Activated naive CD4-positive, alpha-beta T cell treated with Interleukin-2 at 50 U/mL for 16 hours (primary cell): ENCODE results near the gene FLOT1.
"Not testable (repeated sequence)": the region's sequence is repeated elsewhere in the genome, so short reads cannot be mapped to it uniquely, and the experiment has no call there.

Experiments used
- DNase-seq: peaks from one replicate; pipeline ENCODE4 v3.0.0-alpha.2; 2020

The FLOT1 gene

DNA sequence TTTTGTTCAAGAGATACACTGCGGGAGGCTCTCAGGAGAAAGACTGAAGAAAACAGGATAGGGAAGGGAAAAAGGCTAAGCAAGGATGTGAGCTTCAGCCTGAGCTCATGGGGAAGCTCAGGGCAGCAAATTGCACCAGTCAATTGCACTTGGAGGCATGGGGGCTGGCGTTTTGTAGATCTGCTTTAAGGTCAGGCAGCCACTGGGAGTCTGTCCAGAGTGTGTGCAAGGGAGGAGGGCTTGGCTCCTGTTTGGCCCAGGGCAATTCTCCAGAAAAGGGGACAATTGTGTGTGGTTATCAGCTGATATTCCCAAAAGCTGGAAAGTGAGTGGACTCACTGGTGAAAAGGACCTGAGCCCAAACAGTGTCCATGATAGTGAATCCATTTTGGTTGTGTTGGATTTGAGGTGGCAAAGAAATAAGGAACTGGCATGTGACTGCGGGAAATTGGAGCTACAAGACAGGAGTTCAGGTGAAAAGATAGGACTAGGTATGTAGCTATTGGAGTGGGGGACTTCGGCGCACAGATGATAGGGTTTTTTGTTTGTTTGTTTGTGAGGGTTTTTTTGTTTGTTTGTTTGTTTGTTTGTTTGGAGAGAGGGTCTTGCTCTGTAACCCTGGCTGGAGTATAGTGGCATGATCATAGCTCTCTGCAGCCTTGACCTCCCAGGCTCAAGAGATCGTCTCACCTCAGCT, 24.1 kb upstream of the FLOT1 start:
- DNase-seq = no peak

DNA sequence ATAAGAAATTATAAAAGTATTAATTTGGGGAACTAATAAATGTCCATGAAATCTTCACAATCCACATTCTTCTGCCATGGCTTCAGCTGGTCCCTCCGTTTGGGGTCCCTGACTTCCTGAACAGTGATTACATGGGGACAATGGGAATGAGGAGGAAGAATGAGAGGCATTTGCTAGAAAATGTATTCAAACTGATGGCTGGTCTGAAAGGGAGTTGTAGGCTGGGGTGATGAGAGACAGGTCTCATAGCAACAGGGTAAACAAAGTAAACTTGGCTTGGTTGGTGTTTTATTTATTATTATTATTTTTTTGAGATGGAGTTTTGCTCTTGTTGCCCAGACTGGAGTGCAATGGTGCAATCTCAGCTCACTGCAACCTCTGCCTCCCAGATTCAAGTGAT, 23.0 kb upstream of the FLOT1 start:
- not testable (repeated sequence) for DNase-seq

DNA sequence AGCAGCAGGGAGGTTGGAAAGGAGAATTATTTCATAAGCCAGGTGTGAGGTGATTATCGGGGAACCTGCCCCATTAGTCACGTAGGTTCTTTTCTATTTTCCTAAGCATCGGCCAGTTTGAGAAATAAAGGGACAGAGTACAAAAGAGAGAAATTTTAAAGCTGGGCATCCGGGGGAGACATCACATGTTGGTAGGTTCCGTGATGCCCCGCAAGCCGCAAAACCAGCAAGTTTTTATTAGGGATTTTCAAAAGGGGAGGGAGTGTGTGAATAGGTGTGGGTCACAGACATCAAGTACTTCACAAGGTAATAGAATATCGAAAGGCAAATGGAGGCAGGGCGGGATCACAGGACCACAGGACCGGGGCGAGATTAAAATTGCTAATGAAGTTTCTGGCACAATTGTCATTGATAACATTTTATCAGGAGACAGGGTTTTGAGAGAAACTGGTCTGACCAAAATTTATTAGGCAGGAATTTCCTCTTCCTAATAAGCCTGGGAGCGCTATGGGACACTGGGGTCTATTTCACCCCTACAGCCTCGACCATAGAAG, 22.1 kb upstream of the FLOT1 start:
- not testable (repeated sequence) for DNase-seq

DNA sequence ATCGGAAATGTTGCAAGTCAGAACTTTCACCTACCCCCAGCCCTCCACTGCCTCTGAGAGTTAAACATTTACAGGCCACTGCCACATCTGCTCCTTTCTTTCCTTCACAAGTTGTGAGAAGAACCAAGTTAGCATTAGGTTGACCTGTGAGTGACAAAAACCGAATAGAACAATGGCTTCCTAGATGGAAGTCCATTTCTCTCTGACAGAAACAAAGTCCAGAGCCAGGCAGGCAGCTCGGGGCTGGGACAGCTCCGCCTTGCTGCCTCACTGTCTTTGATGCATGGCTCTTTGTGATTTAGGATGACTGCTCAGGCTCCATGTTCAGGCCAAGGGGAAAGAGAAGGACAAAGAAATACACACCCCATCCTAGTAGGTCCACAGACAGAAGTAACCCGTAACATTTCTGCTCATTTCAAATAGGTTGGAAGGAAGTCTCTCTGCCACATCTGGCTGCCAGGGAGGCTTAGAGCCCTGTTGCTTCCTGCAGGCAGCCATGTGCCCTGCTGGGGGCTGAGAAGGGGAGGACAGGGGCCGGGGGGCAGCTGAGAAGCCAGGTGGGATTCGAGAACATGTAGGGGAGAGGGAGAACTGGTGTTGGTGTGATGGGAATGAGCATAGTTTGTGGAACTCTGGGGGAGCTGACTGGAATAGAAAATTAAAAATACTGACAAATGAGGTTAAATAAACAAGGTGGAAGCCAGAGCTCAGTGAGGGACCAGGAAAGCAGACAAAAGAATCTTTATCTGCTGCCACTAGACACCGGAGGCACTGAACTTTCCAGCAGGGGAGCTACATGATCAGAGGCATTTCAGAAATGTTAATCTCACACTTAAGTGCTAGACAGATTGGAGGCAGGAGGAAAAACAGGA, 21.4 kb upstream of the FLOT1 start:
- DNase-seq = no peak

DNA sequence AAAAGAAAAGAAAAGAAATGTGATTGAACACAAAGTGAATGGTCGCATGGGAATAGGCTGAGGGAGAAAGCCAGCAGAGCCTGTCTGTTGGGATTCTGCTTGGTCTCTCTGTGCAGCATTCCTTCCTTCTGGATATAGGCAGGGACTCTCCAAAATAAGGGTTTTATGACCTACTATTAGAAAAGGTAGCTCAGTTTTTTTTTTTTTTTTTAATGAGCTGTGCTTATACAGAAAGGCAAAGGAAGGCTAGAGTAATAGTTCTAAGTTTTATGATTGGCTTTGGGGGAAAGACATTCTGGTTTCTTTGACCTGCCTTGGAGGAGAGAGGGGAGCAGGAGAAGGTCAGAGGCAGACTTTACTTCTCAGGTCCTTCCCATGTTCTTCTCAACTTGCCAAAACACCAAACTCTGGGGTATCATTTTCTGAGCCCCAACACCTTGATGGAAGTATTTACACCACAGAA, 20.7 kb upstream of the FLOT1 start:
- no peak for DNase-seq

DNA sequence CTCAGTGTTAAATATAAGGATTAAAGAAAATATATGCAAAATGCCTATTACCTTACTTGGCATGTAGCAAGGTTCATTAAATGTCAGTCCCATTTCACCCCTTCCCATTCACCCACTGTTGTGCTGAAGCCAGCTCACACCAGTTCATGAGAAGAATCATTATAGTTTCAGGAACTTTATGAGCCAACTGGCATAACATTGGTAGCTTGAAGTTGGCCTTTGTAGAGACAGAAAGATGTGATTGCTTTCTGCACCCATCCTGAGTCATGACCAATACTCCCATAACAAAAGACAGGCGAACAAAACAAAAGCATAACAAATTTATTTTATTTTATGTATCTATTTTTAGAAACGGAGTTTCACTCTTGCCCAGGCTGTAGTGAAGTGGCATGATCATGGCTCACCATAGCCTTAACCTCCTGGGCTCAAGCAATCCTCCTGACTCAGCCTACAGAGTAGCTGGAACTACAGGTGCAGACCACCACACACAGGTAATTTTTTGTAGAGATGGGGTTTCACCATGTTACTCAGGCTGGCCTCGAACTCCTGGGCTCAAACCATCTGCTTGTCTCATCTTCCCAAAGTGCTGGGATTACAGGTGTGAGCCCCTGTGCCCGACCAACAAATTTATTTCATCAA, 19.4 kb upstream of the FLOT1 start:
- DNase-seq = no peak

DNA sequence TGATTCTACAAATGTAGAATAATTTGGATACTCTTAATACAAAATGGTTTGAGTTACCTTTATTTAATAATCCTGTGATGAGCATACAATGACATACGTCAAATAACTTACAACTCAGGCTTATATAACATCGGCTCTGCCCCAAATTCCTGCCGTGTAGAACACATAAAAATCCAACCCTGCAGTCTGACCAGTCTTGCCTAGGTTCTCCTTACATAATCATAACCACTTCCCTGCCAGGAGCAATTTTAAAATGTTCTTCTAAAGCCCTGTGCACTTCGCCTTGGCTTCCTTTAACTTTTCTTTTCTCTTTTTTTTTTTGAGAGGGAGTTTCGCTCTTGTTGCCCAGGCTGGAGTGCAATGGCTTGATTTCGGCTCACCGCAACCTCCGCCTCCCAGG, 18.1 kb upstream of the FLOT1 start:
- no peak for DNase-seq

DNA sequence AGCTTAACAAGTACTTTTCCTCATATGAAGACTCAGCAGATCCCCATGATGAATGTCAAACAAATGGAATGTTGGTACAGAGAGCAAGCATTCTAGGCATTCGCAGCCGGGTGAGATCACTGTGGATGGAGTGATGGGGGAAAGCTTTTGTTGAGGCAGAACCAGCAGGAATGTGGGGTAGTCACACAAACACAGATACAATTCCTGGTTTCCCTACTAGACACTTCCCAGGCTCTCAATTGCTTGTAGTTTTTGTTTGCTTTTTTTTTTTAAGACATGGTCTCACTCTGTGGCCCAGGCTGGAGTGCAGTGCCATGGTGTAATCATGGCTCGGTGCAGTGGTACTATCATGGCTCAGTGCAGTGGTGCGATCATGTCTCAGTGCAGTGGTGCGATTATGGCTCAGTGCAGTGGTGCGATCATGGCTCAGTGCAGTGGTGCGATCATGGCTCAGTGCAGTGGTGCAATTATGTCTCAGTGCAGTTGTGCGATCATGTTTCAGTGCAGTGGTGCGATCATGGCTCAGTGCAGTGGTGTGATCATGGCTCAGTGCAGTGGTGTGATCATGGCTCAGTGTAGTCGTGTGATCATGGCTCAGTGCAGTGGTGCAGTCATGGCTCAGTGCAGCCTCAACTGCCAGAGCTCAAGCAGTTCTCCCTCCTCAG, 17.2 kb upstream of the FLOT1 start:
- no peak for DNase-seq

DNA sequence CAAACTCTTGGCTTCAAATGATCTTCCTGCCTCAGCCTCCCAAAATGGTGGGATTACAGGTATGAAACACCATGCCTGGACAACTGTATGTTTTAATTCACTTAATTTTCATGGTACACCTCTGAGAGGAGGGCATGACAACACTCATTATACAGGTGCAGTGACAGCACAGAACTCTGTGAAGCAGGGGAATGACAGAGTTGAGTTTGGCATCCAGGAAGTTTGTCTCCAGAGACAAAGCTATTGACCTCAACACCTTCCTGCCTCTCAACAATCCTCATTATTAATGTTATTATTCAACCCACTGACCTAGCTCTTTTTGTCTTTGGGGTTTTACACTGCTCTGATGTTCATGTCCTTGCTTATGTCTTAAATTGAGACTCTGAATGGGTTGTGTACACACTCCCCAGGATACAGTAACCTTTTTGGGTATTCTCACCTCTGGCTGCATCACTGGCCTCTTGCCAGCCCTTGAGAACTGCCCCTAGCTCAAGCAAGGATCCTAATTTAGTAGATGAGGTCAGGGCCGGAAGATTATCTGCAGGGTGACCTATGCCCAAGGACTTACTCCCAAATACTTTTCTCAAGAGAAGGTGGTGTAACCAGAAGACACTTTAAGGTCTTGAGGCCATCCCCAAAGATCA, 14.9 kb upstream of the FLOT1 start:
- no peak for DNase-seq

DNA sequence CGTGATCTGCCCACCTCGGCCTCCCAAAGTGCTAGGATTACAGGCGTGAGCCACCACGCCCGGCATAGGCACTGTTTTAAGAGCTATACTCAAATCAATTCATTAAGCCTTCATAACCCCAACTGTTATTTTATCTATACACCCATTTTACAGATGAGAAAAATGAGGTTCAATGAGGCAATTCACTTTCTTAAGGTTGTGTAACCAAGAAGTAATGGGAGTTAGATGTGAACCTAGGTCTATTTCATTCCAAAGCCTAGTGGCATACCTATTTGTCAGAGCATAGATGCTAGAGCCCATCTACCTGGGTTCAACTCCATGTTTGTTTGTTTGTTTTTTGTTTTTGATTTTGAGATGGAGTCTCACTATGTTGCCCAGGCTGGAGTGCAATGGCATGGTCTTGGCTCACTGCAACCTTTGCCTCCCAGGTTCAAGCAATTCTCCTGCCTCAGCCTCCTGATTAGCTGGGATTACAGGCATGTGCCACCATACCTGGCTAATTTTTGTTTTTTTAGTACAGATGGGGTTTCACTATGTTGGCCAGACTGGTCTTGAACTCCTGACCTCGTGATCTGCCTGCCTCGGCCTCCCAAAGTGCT, 14.0 kb upstream of the FLOT1 start:
- DNase-seq = not testable (repeated sequence)

DNA sequence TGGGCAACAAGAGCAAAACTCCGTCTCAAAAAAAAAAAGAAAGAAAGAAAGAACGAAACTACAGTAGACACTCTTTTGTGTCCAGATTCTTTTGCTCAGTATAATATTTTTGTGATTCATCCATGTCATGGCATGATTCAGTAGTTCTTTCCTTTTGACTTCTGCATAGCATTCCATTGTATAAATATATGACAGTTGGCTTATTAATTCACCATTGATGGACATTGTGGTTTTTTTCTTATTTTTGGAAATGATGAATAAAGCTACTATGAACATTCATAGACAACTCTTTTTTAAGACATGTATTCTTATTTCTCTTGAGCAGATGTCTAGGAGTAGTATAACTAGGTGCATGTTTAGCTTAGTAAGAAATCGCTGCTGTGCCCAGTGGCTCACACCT, 12.1 kb upstream of the FLOT1 start:
- no peak for DNase-seq

DNA sequence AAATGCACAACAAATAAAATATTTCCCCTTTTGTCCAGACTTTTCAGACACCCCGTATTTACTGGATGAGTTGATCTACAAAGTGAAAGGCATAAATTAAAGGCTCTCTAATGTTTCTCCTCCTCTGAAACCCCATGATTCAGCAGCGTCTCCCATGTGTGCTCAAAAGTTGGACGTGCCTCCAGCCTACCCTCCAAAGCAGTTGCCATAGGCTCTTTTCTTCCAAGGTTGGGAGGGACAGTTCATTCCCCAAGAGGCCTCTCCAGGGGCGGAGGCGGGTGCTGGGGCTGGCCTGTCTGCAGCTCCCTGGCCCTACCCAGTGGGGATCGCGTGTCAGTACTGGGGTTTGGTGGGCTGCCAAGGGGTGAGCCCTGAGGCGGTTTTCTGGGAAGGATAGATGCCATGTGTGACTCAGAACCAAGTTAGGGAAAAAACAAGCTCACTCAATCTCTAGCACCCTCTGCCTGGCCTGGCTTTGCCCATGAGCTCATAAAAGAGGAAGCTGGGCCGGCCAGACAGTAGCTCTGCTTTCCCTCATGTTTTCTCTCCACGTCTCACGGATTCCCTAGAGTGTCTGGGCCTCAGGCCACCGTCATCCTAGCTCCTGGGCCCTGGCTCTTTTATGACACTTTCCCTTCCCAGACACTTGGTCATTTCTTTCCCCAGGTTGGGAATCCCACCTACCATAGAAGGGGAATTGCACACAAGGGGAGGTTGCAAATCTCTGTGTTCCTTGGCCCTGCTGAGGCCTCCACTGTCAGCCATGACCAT, 9.9 kb upstream of the FLOT1 start:
- no peak for DNase-seq

DNA sequence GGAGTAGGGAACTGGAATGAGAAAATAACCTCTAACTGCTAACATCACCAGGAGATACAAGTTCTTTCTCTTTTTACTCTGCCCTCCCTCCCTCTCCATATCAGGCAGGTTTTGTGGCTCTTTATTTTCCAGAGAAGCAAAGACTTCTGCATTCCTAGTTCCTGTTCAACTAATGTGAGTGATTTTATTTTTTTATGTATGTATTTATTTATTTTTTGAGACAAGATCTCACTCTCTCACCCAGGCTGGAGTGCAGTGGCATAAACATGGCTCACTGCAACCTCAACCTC, 7.8 kb upstream of the FLOT1 start:
- DNase-seq = no peak

DNA sequence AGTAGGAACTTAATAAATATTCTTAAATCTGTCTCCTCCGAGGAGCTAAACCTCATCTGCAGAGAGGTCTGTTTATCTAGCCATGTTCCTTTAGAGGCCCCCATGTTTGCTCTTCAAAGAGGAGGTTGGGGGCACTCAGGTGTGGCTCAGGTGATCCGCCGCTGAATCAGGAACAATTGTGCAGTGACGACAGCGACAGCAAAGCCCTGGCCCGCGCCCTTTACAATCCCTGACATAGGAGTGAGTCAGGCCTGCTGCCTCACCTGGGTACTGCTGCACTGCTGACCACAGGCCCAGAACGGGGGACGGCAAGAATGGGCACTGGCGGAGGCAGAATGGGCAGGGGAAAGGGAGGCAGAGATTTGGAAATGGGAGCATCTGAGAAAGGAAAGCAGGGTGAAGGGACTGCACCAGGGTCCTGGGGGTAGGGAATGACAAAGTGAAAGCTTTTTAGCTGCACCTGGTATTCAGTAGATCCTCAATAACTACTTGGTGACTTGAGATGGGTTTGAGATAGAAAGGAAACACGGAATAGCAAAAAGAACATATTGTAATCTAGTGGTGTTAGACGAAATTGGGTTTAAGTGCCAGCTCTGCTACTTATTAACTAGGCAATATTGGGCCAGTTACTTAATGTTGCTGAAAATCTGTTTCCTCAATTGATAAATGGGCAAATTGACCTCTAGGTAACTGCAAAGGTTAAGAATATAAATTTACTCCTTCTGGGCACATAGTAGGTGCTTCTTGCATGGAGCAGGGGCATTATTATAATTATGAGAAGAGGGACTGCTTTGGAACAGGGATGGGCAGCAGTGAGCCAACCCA, 7.3 kb upstream of the FLOT1 start:
- no peak for DNase-seq

DNA sequence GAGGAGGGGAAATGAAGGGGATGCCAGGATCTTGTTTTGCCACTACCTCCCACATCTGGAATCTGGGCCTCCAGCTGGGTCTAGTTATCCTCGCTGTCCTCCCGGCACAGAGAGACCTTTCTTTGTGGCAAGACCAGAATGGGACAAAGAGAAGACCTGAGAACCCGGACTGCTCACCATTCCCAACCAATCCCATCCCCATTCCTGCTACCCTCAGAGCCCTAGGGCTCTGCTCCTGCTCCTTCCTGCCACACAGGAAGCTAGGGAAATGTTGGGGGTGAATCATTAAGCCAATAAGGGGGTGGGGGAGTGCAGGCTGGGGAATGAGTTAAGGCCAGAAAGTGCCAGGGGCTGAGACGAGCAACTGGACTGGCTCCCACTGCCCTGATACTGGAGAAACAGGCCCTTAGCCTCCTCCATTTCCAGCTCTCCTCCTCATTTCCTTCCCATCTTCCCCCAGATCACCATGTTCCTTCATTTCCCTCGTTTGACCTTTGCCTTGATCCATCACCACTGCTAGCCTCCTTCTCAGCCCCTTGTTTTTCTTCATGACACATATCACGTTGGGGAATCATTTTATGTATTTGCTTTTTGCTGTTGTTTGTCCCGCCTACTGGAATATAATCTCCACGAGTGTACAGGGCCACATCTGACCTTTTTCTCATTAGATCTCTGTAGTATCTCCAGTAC, 6.5 kb upstream of the FLOT1 start:
- no peak for DNase-seq

DNA sequence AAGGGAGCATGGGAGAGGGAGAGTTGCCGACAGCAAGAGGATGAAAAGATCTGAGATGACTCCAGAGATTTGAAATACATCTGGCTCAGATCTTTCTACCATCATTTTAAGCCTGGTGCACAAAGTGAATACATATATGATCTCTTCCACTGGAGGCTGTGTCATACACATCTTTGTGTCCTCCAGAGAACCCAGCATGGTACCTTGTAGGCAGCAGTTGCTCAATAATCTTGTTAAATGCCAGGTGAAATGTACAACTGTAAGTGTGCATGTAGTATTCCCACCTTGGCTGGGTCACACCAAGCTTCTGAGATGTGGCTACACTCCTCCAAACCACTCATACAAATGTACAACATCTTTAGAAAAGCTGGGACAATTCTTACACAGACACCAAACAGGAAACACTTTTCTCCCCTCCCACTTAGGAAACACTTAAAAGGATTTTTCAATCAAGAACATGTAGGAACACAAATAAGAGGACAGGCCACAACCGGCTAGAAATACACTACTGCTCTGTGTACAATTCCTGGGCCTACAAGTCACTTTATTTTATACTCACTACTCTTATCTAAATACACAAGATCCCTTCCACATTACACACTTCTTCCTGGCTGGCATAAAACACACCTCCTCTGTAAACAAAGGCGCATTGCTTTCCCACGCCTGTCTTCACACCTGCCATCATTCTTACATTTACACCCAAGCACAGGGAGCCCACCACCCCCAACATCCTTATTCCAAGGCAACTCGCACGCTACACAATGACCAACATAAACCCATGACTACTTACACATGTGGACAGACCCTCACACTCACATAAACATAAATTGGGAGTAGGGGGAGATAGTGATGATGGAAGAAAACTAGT, 5.6 kb upstream of the FLOT1 start:
- no peak for DNase-seq

DNA sequence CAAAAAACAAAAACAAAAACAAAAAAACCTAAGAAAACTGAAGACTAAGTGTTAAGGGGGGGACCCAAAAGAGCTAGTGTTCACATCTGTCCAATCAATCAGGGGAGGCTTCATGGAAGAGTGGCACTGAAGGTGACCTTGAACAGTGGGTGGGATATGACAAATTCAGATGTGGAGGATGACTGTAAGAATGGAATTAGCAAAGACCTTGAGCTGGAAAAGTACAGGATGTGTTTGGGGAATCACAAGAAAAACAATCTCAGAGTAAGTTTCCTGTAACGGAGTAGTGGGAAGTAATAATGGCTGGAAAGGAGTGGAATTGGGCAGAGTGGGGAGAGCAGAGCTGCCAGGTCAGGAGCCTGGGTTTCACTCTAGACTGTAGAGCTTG, 4.8 kb upstream of the FLOT1 start:
- DNase-seq = no peak

DNA sequence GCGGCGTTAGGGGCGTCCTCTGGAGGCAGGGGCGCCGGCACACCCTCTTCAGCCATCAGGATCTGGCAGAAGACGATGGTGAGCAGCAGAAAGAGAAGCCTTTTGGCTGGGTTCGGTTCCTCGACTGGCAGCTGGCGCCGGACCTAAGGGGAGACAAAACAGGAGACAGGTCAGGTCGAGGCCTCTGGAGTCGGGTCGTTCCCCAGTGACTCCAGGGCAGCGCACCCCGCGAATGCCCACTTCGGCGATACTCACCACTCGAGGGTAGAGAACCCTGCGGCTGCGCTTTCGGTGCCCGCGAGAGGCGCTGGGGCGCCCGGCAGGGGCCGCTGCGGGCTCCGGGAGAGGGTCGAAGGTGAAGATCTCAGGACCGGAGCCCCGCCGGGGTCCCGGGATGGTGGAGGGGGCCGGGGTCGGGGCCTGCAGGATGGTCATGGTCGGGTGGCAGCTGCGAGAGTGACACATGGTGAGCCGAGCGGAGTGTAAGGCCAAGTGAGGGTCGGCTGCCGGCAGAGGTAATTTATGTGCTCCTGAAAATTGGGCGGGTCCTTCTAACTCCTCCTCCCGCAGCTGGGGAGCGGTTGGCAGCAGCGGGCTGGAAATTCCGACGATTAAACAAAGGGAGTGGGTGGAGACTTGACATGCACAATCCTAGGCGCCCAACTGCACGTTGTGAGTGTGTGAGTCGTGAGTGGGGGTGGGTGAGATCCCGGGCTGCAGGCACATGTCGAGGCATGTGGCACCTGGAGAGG, 1.7 kb upstream of the FLOT1 start, which contains the start of gene IER3:
TSS of gene IER3 (minus strand) at position 494 of the 752 bp plus-strand sequence. CDS start at position 465, 29 bp downstream.
- peak; percentile 87 for DNase-seq
